Activated T-helper 1 cell treated with Interleukin-2 at 50 U/mL for 16 hours (primary cell): ENCODE measurements around the gene ITGA5.

Experiments used
- DNase-seq: peaks from one replicate; pipeline ENCODE4 v3.0.0-alpha.2; 2020; ENCODE audit warnings: low read depth

The ITGA5 gene

GRCh38 chr12:54411391-54412241 is 7.5 kb downstream of the ITGA5 start:
- peak; percentile 41 for DNase-seq

GRCh38 chr12:54409267-54409666 is 9.8 kb downstream of the ITGA5 start:
- DNase-seq = no peak

- DNase-seq = no peak
Measured at GRCh38 chr12:54407183-54407905, 11.7 kb downstream of the ITGA5 start.

GRCh38 chr12:54405573-54405972 is 13.5 kb downstream of the ITGA5 start:
- DNase-seq = no peak

- DNase-seq = no peak
Measured at GRCh38 chr12:54405106-54405505, 14.0 kb downstream of the ITGA5 start.

GRCh38 chr12:54404061-54405004 is 14.7 kb downstream of the ITGA5 start:
- no peak for DNase-seq

GRCh38 chr12:54401119-54401518 is 17.9 kb downstream of the ITGA5 start:
- DNase-seq = no peak

GRCh38 chr12:54398995-54399793 is 19.9 kb downstream of the ITGA5 start:
- DNase-seq = peak; percentile 80

GRCh38 chr12:54398218-54398617 is 20.8 kb downstream of the ITGA5 start:
- no peak for DNase-seq

- no peak for DNase-seq
Measured at GRCh38 chr12:54397157-54397556, 21.9 kb downstream of the ITGA5 start.

- DNase-seq = no peak
Measured at GRCh38 chr12:54395545-54395944, 23.5 kb downstream of the ITGA5 start.

GRCh38 chr12:54394986-54395385 is 24.1 kb downstream of the ITGA5 start:
- DNase-seq = no peak

- DNase-seq = no peak
Measured at GRCh38 chr12:54394281-54394719, 24.8 kb downstream of the ITGA5 start.

GRCh38 chr12:54393743-54394142 is 25.3 kb downstream of the ITGA5 start:
- DNase-seq = no peak

GRCh38 chr12:54393207-54393609 is 25.9 kb downstream of the ITGA5 start:
- no peak for DNase-seq

- no peak for DNase-seq
Measured at GRCh38 chr12:54392485-54393206, 26.4 kb downstream of the ITGA5 start.

- peak; percentile 54 for DNase-seq
Measured at GRCh38 chr12:54390668-54391551, 28.2 kb downstream of the ITGA5 start.

GRCh38 chr12:54390176-54390667 is 28.8 kb downstream of the ITGA5 start:
- no peak for DNase-seq

- no peak for DNase-seq
Measured at GRCh38 chr12:54389607-54390175, 29.4 kb downstream of the ITGA5 start.
